GM19372 (cell line): ENCODE data around the gene KRTAP22-2.

ENCODE experiments used
- ATAC-seq: cut with Tn5 transposase; IDR thresholded peaks from one replicate; pipeline ENCODE4 v1.9.1; 2021; ENCODE audit warnings: mild to moderate bottlenecking, low read depth, moderate library complexity; ENCODE audit not compliant: unreplicated experiment

KRTAP22-2 gene

GRCh38 chr21:30563630-30564029, 26.6 kb downstream of the KRTAP22-2 start:
- ATAC-seq, result no peak

DNA sequence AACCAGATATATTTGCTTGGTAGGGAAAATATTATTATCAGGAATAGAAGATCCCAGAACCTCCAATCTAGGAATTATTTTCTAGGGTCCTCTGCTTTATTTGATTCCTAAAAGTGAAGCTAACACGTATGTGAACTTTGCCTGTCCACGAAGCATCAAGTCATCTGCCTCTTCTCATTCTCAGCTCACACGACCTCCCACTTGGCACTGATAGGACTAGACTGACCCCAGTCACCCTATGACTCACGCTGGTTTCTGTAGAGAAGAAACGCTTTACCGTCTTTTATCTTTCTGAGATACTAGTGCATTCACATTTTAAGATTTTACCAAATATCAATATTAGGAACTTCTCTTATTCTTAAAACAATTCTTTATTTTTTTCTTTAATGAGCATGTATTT, 27.1 kb downstream of the KRTAP22-2 start:
- ATAC-seq, result no peak

DNA sequence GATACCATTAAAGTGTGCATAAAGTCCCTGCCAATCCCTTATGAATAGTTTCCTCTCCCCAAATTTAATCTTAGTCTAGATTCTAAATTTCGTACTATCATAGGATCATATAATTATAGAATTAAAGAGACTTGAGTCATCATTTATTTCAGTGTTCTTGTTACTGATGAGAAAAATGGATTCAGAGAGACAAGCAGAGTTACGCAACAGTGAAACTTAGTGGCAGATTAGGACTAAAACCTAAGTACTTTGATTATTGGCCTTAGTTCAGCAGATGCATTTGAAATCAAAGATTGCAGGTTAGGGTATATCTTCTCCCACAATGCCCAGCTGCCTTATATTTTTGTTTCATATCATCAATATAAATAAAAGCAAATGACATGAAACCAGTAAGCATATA, 28.2 kb downstream of the KRTAP22-2 start:
- ATAC-seq, result no peak

DNA sequence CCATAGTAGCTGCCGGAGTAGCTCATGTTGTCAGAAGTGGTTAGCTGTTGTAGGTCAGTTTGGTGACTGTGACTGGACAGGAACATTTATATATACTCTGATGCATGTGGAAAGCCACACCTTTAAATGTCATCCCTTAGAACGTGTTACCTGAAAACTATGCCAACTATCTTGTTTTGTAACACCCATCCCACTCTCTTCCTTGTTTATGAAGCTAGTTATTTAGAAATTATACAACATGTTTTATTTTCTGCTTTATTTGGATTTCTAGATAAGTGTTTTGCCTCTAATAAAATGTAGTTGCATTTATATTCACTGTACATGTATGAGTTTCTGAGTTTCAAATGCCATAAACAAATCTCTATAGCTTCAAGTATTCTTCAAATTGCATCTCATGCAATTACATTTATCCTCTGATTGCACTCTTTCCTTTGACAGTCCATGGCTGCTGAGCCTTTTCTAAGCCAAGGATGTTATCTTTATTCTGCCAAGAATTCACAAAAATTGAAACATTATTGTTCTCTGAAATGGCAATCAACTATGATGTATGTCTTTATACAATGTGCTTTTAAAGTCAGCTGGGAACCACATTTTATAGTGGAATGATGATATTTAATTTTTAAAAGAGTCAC, 28.8 kb downstream of the KRTAP22-2 start, which contains the start of gene KRTAP19-7:
Gene KRTAP19-7 (minus strand): TSS at position 51 of the 632 bp plus-strand sequence. CDS start 25 bp downstream, at position 26.
- no peak for ATAC-seq

DNA sequence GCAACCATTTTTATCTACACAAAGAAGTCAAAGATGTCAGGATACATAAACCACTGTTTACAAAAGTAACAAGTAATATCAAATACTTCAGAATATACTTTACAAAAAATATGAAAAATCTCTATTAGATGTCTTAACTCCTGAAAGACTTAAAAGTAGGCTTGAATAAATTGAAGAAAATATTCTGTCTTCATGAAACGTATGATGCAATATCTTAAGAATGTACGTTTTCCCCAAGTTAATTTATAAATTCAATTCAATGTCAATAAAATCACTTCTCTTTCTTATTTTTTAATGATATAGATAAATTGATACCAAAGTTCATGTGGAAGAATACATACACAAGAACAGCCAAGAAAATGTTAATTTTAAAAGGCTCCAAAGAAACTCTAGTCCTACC, 35.1 kb downstream of the KRTAP22-2 start:
- ATAC-seq, result no peak

GRCh38 chr21:30552782-30553181, 37.4 kb downstream of the KRTAP22-2 start:
- ATAC-seq, result no peak

- ATAC-seq, result no peak
Measured at GRCh38 chr21:30541764-30542163, 48.4 kb downstream of the KRTAP22-2 start, which contains the start of gene KRTAP19-6. Gene KRTAP19-6, minus strand, starts transcription at chr21:30541864. Its CDS starts 31 bp downstream, at chr21:30541833.
